B cell (primary cell): Measurements from ENCODE around the gene HS3ST6.

Experiments used
- EZH2 ChIP-seq: IDR thresholded peaks from 2 replicates; pipeline ENCODE4 v1.6.1; 2012; ENCODE audit warnings: borderline replicate concordance, low read depth, mild to moderate bottlenecking, moderate library complexity, low read length; ENCODE audit not compliant: insufficient read depth, poor library complexity, severe bottlenecking
- TF ChIP-seq, protein P1 (sequence below): fragments of 200-600 bp; IDR thresholded peaks from one replicate; pipeline ENCODE4 v1.8.0; 2022; ENCODE audit warnings: antibody characterized with exemption, mild to moderate bottlenecking

DNA sequence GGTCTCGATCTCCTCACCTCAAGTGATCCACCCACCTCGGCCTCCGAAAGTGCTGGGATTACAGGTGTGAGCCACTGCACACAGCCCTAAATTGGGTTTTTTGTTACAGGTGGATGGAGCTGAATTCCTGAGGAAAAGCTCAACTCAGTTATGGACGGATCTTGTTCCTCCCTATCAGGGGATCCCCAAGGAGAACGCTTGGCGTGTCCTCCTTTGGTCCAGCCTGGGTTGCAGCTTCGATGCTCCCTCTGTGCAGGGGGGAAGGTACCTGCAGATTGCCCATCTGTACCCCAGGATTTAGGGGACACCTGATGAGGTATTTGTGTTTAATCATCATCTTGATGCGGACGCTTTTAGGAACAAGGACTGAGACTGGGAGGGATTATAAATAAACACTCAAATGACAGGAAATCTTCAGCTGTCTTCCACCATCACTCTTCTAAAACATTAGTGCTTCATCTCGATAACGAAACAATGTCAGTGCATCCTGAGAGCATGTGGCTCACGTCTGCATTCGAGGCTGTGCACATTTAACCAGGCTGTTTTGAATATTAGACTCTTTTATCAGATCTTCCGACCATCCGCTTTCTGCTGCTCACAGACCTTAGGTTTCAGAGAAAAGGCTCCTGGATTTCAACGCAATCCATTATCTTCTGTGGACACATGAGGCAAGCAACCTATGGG, 28.0 kb downstream of the HS3ST6 start:
- no peak for TF ChIP-seq EZH2
- TF ChIP-seq, protein P1, sequence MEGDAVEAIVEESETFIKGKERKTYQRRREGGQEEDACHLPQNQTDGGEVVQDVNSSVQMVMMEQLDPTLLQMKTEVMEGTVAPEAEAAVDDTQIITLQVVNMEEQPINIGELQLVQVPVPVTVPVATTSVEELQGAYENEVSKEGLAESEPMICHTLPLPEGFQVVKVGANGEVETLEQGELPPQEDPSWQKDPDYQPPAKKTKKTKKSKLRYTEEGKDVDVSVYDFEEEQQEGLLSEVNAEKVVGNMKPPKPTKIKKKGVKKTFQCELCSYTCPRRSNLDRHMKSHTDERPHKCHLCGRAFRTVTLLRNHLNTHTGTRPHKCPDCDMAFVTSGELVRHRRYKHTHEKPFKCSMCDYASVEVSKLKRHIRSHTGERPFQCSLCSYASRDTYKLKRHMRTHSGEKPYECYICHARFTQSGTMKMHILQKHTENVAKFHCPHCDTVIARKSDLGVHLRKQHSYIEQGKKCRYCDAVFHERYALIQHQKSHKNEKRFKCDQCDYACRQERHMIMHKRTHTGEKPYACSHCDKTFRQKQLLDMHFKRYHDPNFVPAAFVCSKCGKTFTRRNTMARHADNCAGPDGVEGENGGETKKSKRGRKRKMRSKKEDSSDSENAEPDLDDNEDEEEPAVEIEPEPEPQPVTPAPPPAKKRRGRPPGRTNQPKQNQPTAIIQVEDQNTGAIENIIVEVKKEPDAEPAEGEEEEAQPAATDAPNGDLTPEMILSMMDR: no peak
